OCI-LY1 (cell line): Measurements from ENCODE around the gene S100A10.

Experiments
- CTCF ChIP-seq: fragments of 200-600 bp; sonication (generic), shearing (Covaris generic); IDR thresholded peaks from 2 replicates; pipeline ENCODE4 v1.5.1; 2017; ENCODE audit warnings: mild to moderate bottlenecking, antibody characterized with exemption, low read length, moderate library complexity, mixed read lengths
- EZH2 ChIP-seq: fragments of 200-600 bp; sonication (generic), shearing (Covaris generic); IDR thresholded peaks from 2 replicates; pipeline ENCODE4 v1.8.0; 2017; ENCODE audit warnings: borderline replicate concordance, mixed run types, mild to moderate bottlenecking, antibody characterized with exemption, low read length, moderate library complexity, mixed read lengths

DNA sequence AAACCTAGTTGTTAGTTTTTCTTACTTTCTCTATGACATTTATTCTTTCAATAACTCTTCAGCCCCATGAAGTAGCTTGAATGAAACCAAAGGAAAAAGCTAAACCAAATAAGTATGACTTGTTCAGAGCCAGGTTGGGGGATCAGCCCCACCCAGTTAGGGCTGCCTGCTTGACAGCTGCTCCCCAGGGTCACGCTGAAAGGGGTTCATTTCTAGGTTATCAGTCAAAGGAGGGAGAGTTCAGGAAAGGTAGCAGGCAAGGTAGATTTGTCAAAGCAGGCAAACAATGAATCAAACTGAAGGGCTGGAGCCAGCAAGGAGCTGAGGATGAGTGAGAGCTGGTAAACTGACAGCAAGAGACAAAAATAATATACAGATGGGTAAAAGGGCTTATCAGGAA is 46.2 kb upstream of the S100A10 start:
- no peak for TF ChIP-seq CTCF
- no peak for TF ChIP-seq EZH2
